Activated CD4-positive, alpha-beta T cell treated with anti-CD3 and anti-CD28 coated beads for 36 hours (primary cell): ENCODE results near the gene CALD1. TPM values are rescaled to one million over a fixed set of nuclear protein-coding genes. Genes with fewer than 3 reads are reported as not detected.
A peak's percentile ranks its signal among the peaks of the same experiment; 100 is the strongest.

Experiments used
- ATAC-seq: fragments of 200-7000 bp; cut with Tn5 transposase; one replicate; pipeline ENCODE4 v1.10.0; 2021; ENCODE audit warnings: mild to moderate bottlenecking, moderate library complexity
- CTCF ChIA-PET: fragments of 350-600 bp; sonication (Branson Sonifier 250); formaldehyde crosslinking; loops from one replicate; lab custom pipeline; 2021; ENCODE audit warnings: antibody characterized with exemption; lab: Charles Lee
- POLR2A ChIA-PET: fragments of 350-600 bp; sonication (Branson Sonifier 250); formaldehyde crosslinking; loops from one replicate; lab custom pipeline; 2021; ENCODE audit warnings: antibody characterized with exemption, inconsistent platforms; lab: Charles Lee
- DNase-seq: peaks from one replicate; pipeline ENCODE4 v3.0.0-alpha.2; 2020
- H3K27ac Mint-ChIP-seq: one replicate; pipeline ENCODE4 v1.8.0; 2021; ENCODE audit warnings: mixed read lengths
- H3K27me3 Mint-ChIP-seq: one replicate; pipeline ENCODE4 v1.8.0; 2021; ENCODE audit warnings: mixed read lengths
- H3K36me3 Mint-ChIP-seq: one replicate; pipeline ENCODE4 v1.8.0; 2021; ENCODE audit warnings: low read depth, mixed read lengths
- H3K4me1 Mint-ChIP-seq: one replicate; pipeline ENCODE4 v1.8.0; 2021; ENCODE audit warnings: mixed read lengths
- H3K4me3 Mint-ChIP-seq: one replicate; pipeline ENCODE4 v1.8.0; 2021; ENCODE audit warnings: mild to moderate bottlenecking, moderate library complexity, mixed read lengths
- H3K9me3 Mint-ChIP-seq: one replicate; pipeline ENCODE4 v1.8.0; 2021; ENCODE audit warnings: low read depth, mixed read lengths
- intact Hi-C, 2 experiments: fragments of 100-400 bp; cut with DNase I in 1 of 2; cut with micrococcal nuclease in 1 of 2; formaldehyde crosslinking; loops; one replicate each; pipeline versions ENCODE4 v1.14.2 to v1.15.1; 2022 to 2024; cut with DNase I, micrococcal nuclease
- total RNA-seq, 2 experiments: library from RNA; stranded (reverse); gene quantifications; one replicate each; pipeline ENCODE4 v1.2.3, GENCODE V29; 2021

CALD1 gene
- total RNA-seq, 2 experiments from 2014 or later: 8.5 to 8.7 TPM

- no peak overlapping the region for H3K27ac Mint-ChIP-seq
- ATAC-seq (peak; percentile 78), DNase-seq (no peak)
- H3K9me3 Mint-ChIP-seq: no peaks in the 10 kb centered on the region
- CTCF ChIA-PET: interaction anchor here (0.6 to 0.8 kb wide), 2 partner anchors 199 to 329 kb away, joined by 3 to 4 read pairs; partner anchors contain the start of gene BPGM
- no peak overlapping the region for H3K4me3 Mint-ChIP-seq
- intact Hi-C loops: loop anchor here in 1 of 2 experiments (5.0 kb wide), 1 partner anchor 213 kb away; no protein-coding TSS in a partner anchor
- H3K36me3 Mint-ChIP-seq: peaks cover 2% of the 10 kb centered on the region
- H3K4me1 Mint-ChIP-seq: peaks cover 19% of the 10 kb centered on the region
- POLR2A ChIA-PET: no interaction called here
- no peaks in the 10 kb centered on the region for H3K27me3 Mint-ChIP-seq
These were observed 66.0 kb downstream of the CALD1 start for GRCh38 chr7:134845461-134845860.

GRCh38 chr7:134847851-134848588 is 68.6 kb downstream of the CALD1 start:
- no peak for DNase-seq
- no peak overlapping the region for H3K27ac Mint-ChIP-seq
- H3K36me3 Mint-ChIP-seq: peaks cover 7% of the 10 kb centered on the region
- H3K4me1 Mint-ChIP-seq: peaks cover 30% of the 10 kb centered on the region
- peaks cover 4% of the 10 kb centered on the region for H3K9me3 Mint-ChIP-seq
- CTCF ChIA-PET: interaction anchor here (1.0 to 1.4 kb wide), 3 partner anchors 13 to 300 kb away, joined by 3 to 5 read pairs (median 3); partner anchors contain the start of gene TMEM140
- no peak for ATAC-seq
- H3K4me3 Mint-ChIP-seq: no peak overlapping the region
- intact Hi-C loops: loop anchor here in 1 of 2 experiments (5.0 kb wide), 1 partner anchor 216 kb away; no protein-coding TSS in a partner anchor
- H3K27me3 Mint-ChIP-seq: no peaks in the 10 kb centered on the region
- POLR2A ChIA-PET: no interaction called here

DNA sequence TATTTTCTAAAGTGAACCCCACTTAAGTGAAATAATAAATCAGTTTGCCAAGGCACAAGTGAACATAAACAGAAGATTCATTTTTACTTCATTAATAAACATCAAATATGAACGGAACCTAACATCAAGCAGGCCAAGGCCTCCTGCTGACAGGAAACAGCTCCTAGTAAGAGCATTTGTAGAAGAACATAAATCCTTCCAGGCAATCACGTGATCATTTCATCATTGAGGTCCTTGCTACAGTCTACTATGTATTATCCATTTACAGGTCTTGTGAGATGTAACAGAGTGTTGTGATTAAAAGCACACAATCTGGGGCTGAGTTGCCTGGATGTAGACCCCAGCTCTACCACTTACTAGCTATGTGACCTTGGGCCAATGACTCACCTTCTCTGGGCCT is 70.6 kb downstream of the CALD1 start:
- Mint-ChIP-seq H3K27ac (no peak overlapping the region), H3K36me3 (peaks cover 10% of the 10 kb centered on the region), H3K27me3 (no peaks in the 10 kb centered on the region), H3K4me3 (no peak overlapping the region), H3K4me1 (peaks cover 26% of the 10 kb centered on the region), H3K9me3 (peaks cover 4% of the 10 kb centered on the region)
- ATAC-seq (no peak), DNase-seq (no peak)
- intact Hi-C loops: no loop called here
- ChIA-PET POLR2A (interaction anchor here (0.5 kb wide), 1 partner anchor 239 kb away, joined by 7 read pairs; no protein-coding TSS in a partner anchor), CTCF (interaction anchor here (0.6 to 1.3 kb wide), 2 partner anchors 100 to 104 kb away, joined by 3 read pairs; no protein-coding TSS in a partner anchor)

GRCh38 chr7:134851141-134851540 is 71.7 kb downstream of the CALD1 start:
- H3K36me3 Mint-ChIP-seq: peaks cover 11% of the 10 kb centered on the region
- ChIA-PET POLR2A (no interaction called here), CTCF (interaction anchor here (0.9 to 1.4 kb wide), 4 partner anchors 9 to 217 kb away, joined by 3 to 5 read pairs (median 3); no protein-coding TSS in a partner anchor)
- H3K27ac Mint-ChIP-seq: no peak overlapping the region
- H3K9me3 Mint-ChIP-seq: peaks cover 4% of the 10 kb centered on the region
- ATAC-seq (no peak), DNase-seq (no peak)
- no peak overlapping the region for H3K4me3 Mint-ChIP-seq
- no peaks in the 10 kb centered on the region for H3K27me3 Mint-ChIP-seq
- intact Hi-C loops: no loop called here
- H3K4me1 Mint-ChIP-seq: peaks cover 33% of the 10 kb centered on the region

DNA sequence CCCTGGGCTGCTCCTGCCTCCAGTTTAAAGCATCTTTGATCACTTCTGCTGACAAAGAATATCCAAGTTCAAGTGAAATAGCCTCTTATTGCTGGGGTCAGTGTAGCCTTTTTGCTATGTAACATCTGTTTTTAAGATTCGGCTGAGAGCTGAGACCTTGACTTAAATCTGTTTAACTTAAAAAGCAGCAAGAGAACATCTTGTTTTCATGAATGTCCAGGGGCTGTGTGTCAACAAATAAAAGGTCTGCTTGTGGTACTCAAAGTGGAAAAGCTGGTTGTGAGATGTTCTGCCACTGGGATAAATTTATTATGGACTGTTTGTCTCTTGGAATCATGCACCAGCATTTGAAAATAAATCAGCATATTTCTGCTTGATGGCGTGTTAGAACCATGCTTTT is 73.2 kb downstream of the CALD1 start:
- H3K9me3 Mint-ChIP-seq: peaks cover 4% of the 10 kb centered on the region
- no peak for ATAC-seq
- intact Hi-C loops: no loop called here
- ChIA-PET CTCF (interaction anchor here (1.0 to 1.5 kb wide), 3 partner anchors 11 to 16 kb away, joined by 3 read pairs; no protein-coding TSS in a partner anchor), POLR2A (no interaction called here)
- no peak for DNase-seq
- H3K4me3 Mint-ChIP-seq: no peak overlapping the region
- no peak overlapping the region for H3K27ac Mint-ChIP-seq
- H3K4me1 Mint-ChIP-seq: peaks cover 40% of the 10 kb centered on the region
- H3K27me3 Mint-ChIP-seq: no peaks in the 10 kb centered on the region
- peaks cover 11% of the 10 kb centered on the region for H3K36me3 Mint-ChIP-seq

DNA sequence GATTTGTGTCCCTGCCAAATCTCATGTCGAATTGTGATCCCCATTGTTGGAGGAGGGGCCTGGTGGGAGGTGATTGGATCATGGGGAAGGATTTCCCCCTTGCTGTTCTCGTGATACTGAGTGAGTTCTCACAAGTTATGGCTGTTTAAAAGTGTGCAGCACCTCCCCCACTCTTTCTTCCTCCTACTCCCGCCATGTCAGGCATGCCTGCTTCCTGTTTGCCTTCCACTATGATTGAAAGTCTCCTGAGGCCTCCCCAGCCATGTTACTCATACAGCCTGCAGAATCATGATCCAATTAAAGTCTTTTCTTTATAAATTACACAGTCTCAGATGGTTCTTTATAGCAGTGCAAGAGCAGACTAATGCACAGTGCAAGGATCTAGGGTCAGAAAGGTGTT is 75.4 kb downstream of the CALD1 start:
- ATAC-seq: peak; percentile 65
- ChIA-PET CTCF (no interaction called here), POLR2A (interaction anchor here (0.6 kb wide), 1 partner anchor 123 kb away, joined by 3 read pairs; no protein-coding TSS in a partner anchor)
- Mint-ChIP-seq H3K36me3 (peaks cover 11% of the 10 kb centered on the region), H3K27me3 (no peaks in the 10 kb centered on the region), H3K4me1 (peaks cover 41% of the 10 kb centered on the region), H3K27ac (peak overlapping the region; percentile 0), H3K4me3 (no peak overlapping the region), H3K9me3 (peaks cover 4% of the 10 kb centered on the region)
- intact Hi-C loops: no loop called here
- DNase-seq: peak; percentile 43

- Mint-ChIP-seq H3K27me3 (no peaks in the 10 kb centered on the region), H3K36me3 (peaks cover 12% of the 10 kb centered on the region), H3K4me3 (no peak overlapping the region), H3K9me3 (peaks cover 4% of the 10 kb centered on the region), H3K27ac (peak overlapping the region; percentile 63), H3K4me1 (peaks cover 39% of the 10 kb centered on the region)
- CTCF ChIA-PET: interaction anchor here (1.1 to 1.8 kb wide), 2 partner anchors 29 to 46 kb away, joined by 3 to 6 read pairs; no protein-coding TSS in a partner anchor
- POLR2A ChIA-PET: interaction anchor here (0.8 kb wide), 1 partner anchor 14 kb away, joined by 3 read pairs; no protein-coding TSS in a partner anchor
- DNase-seq: no peak
- intact Hi-C loops: no loop called here
- no peak for ATAC-seq
These were observed 76.0 kb downstream of the CALD1 start for GRCh38 chr7:134855442-134855841.

DNA sequence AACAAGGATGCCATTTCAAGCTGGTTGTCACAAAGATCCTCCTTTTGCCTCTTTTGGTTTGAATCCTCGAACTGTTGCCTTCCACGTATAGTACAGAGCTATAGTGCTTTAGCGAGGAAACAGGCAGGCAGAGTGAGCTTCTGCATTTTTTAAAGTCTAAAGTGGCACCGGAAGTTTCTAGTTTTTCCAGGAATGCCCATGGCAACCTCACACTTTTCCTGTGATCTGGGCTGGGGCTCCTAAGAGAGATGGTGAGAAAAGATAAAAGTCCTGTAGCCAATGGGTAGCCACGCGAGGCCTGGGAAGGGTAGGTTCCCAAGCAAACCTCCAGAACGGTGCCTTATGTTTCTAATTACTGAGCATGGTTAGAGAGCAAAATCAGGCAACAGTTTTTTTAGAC is 76.7 kb downstream of the CALD1 start:
- ChIA-PET CTCF (interaction anchor here (1.1 to 1.8 kb wide), 2 partner anchors 30 to 45 kb away, joined by 3 to 6 read pairs; no protein-coding TSS in a partner anchor), POLR2A (interaction anchor here (0.8 kb wide), 1 partner anchor 15 kb away, joined by 3 read pairs; no protein-coding TSS in a partner anchor)
- peak overlapping the region; percentile 63 for H3K27ac Mint-ChIP-seq
- ATAC-seq (peak; percentile 33), DNase-seq (no peak)
- peaks cover 8% of the 10 kb centered on the region for H3K36me3 Mint-ChIP-seq
- H3K4me3 Mint-ChIP-seq: no peak overlapping the region
- no peaks in the 10 kb centered on the region for H3K27me3 Mint-ChIP-seq
- peaks cover 33% of the 10 kb centered on the region for H3K4me1 Mint-ChIP-seq
- no peaks in the 10 kb centered on the region for H3K9me3 Mint-ChIP-seq
- intact Hi-C loops: no loop called here

GRCh38 chr7:134856691-134857090 is 77.3 kb downstream of the CALD1 start:
- CTCF ChIA-PET: interaction anchor here (1.8 kb wide), 1 partner anchor 30 kb away, joined by 6 read pairs; no protein-coding TSS in a partner anchor
- H3K9me3 Mint-ChIP-seq: no peaks in the 10 kb centered on the region
- intact Hi-C loops: no loop called here
- POLR2A ChIA-PET: no interaction called here
- H3K27ac Mint-ChIP-seq: no peak overlapping the region
- DNase-seq: no peak
- ATAC-seq: no peak
- peaks cover 8% of the 10 kb centered on the region for H3K36me3 Mint-ChIP-seq
- no peaks in the 10 kb centered on the region for H3K27me3 Mint-ChIP-seq
- no peak overlapping the region for H3K4me3 Mint-ChIP-seq
- peaks cover 28% of the 10 kb centered on the region for H3K4me1 Mint-ChIP-seq

- no peak overlapping the region for H3K27ac Mint-ChIP-seq
- CTCF ChIA-PET: interaction anchor here (0.6 kb wide), 1 partner anchor 401 kb away, joined by 3 read pairs; no protein-coding TSS in a partner anchor
- H3K27me3 Mint-ChIP-seq: no peaks in the 10 kb centered on the region
- H3K9me3 Mint-ChIP-seq: no peaks in the 10 kb centered on the region
- POLR2A ChIA-PET: no interaction called here
- intact Hi-C loops: no loop called here
- peaks cover 28% of the 10 kb centered on the region for H3K4me1 Mint-ChIP-seq
- DNase-seq: no peak
- no peak for ATAC-seq
- H3K36me3 Mint-ChIP-seq: peaks cover 8% of the 10 kb centered on the region
- H3K4me3 Mint-ChIP-seq: no peak overlapping the region
These were observed 78.5 kb downstream of the CALD1 start for GRCh38 chr7:134857958-134858357.

GRCh38 chr7:134859783-134860182 is 80.3 kb downstream of the CALD1 start:
- ATAC-seq (no peak), DNase-seq (no peak)
- Mint-ChIP-seq H3K27ac (no peak overlapping the region), H3K4me3 (no peak overlapping the region), H3K36me3 (peaks cover 8% of the 10 kb centered on the region), H3K9me3 (no peaks in the 10 kb centered on the region), H3K27me3 (no peaks in the 10 kb centered on the region), H3K4me1 (peaks cover 37% of the 10 kb centered on the region)
- POLR2A ChIA-PET: no interaction called here
- intact Hi-C loops: no loop called here
- CTCF ChIA-PET: interaction anchor here (1.4 to 1.9 kb wide), 3 partner anchors 8 to 22 kb away, joined by 5 read pairs; no protein-coding TSS in a partner anchor
